Pancreas (tissue), 10 donors: ENCODE data around the gene AKR1E2. TPM values are rescaled to one million over a fixed set of nuclear protein-coding genes. Genes with fewer than 3 reads are reported as not detected.
"Not testable (repeated sequence)": the region's sequence is repeated elsewhere in the genome, so short reads cannot be mapped to it uniquely, and the experiment has no call there.

ENCODE experiments used
- ATAC-seq, 4 donors: fragments of 200-7000 bp; cut with Tn5 transposase; one replicate each; pipeline versions ENCODE4 v1.8.0 to v1.9.1; 2020; ENCODE audit warnings: mild to moderate bottlenecking in 4 of 4, moderate library complexity in 4 of 4
- DNase-seq, 6 donors: peaks; one replicate each; pipeline ENCODE4 v3.0.0-alpha.2; 2020
- FAIRE-seq: peaks from 2 replicates; lab custom pipeline; 2012; peaks lifted over from hg19 to GRCh38; lab: Jason Lieb, UNC
- H3K27ac ChIP-seq, 4 donors: fragments of 200-600 bp; sonication (generic); 1 replicate in 3 of 4; 2 replicates in 1 of 4; pipeline versions ENCODE4 v1.5.0 to v1.8.0; 2020
- H3K27me3 ChIP-seq, 4 donors: fragments of 200-600 bp; one replicate each; pipeline ENCODE4 v1.8.0; 2021
- H3K36me3 ChIP-seq, 3 donors: fragments of 200-600 bp; sonication (generic) in 1 of 3; one replicate each; pipeline versions ENCODE4 v1.5.0 to v1.8.0; 2020 to 2021
- H3K4me1 ChIP-seq, 3 donors: fragments of 200-600 bp; one replicate each; pipeline ENCODE4 v1.8.0; 2021
- H3K4me3 ChIP-seq, 4 donors: fragments of 200-600 bp; sonication (generic) in 2 of 4; one replicate each; pipeline versions ENCODE4 v1.5.0 to v1.8.0; 2020 to 2021
- H3K9me3 ChIP-seq, 4 donors: fragments of 200-600 bp; one replicate each; pipeline ENCODE4 v1.8.0; 2021
- WGBS, 2 donors: extraction: QIAGEN DNeasy Blood & Tissue Kit; methylation state at CpG; one replicate each; pipeline ENCODE4 v1.1.7; 2013; 5-methylcytosine and 5-hydroxymethylcytosine counted together
- intact Hi-C, 3 donors: fragments of 100-400 bp; cut with DNase I; formaldehyde crosslinking; loops; one replicate each; pipeline versions ENCODE4 v1.11.1 to v1.14.2; 2022
- polyA plus RNA-seq, 2 donors: library from polyadenylated mRNA; stranded (reverse); fragments of 200-250 nt; gene quantifications; one replicate each; pipeline ENCODE4 v1.2.3, GENCODE V29; 2013
- total RNA-seq, 6 donors: library from RNA; stranded (reverse); fragmentation: NEBNext Ultra II Directional in 4 of 6; extraction: Animal tissue kit (Norgen Biotek cat#: 25700) in 4 of 6; gene quantifications; one replicate each; pipeline versions ENCODE4 v1.2.1 to v1.2.4, GENCODE V29; 2021 to 2023
- TF ChIP-seq, protein P1 (sequence below), 4 donors: fragments of 200-600 bp; sonication (generic) in 3 of 4; IDR thresholded peaks; one replicate each; pipeline versions ENCODE4 v1.5.0 to v1.8.0; 2021; ENCODE audit warnings: antibody characterized with exemption in 4 of 4
- donor health status: healthy with polysubstance abuse.
- donor health status: DM: no; HTN: no; CAD: no; lungs with moderate emphysema.
- donor health status: DM: no; HTN: no; CAD: no.
- donor health status: control.
- donor health status: control.
- donor health status: Bipolar disorder and iron deficiency.
- donor health status: DM: yes; HTN: yes; CAD: no.
- donor health status: DM: no; HTN: no; CAD: no.
- donor health status: DM: no; HTN: no; CAD: no.
- donor health status: DM: yes; HTN: yes; CAD: no.

The AKR1E2 gene
- total and polyA plus RNA-seq, 8 donors, result 0.85 to 10.2 (median 2.4) TPM

GRCh38 chr10:4813023-4813422, 13.0 kb upstream of the AKR1E2 start:
- FAIRE-seq (no peak), DNase-seq (no peak), ATAC-seq (no peak)
- Histone ChIP-seq H3K4me3 (no peak overlapping the region), H3K27ac (no peak overlapping the region), H3K9me3 (no peaks in the 10 kb centered on the region), H3K36me3 (no peaks in the 10 kb centered on the region), H3K27me3 (no peaks in the 10 kb centered on the region), H3K4me1 (peaks cover 0 to 3% (median 0%) of the 10 kb centered on the region in 3 donors)
- intact Hi-C loops, result no loop called here
- TF ChIP-seq, protein P1, sequence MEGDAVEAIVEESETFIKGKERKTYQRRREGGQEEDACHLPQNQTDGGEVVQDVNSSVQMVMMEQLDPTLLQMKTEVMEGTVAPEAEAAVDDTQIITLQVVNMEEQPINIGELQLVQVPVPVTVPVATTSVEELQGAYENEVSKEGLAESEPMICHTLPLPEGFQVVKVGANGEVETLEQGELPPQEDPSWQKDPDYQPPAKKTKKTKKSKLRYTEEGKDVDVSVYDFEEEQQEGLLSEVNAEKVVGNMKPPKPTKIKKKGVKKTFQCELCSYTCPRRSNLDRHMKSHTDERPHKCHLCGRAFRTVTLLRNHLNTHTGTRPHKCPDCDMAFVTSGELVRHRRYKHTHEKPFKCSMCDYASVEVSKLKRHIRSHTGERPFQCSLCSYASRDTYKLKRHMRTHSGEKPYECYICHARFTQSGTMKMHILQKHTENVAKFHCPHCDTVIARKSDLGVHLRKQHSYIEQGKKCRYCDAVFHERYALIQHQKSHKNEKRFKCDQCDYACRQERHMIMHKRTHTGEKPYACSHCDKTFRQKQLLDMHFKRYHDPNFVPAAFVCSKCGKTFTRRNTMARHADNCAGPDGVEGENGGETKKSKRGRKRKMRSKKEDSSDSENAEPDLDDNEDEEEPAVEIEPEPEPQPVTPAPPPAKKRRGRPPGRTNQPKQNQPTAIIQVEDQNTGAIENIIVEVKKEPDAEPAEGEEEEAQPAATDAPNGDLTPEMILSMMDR (IDR thresholded peaks at IDR 0.05), result no peak
- 59 to 70% methylated on average over 6 of the region's 6 CpGs for WGBS, 2 donors

GRCh38 chr10:4813496-4813895, 12.5 kb upstream of the AKR1E2 start:
- Histone ChIP-seq H3K9me3 (no peaks in the 10 kb centered on the region), H3K36me3 (no peaks in the 10 kb centered on the region), H3K27me3 (no peaks in the 10 kb centered on the region), H3K4me1 (peaks cover 0 to 3% (median 0%) of the 10 kb centered on the region in 3 donors), H3K4me3 (no peak overlapping the region), H3K27ac (no peak overlapping the region)
- no peak for DNase-seq
- TF ChIP-seq, protein P1 (IDR thresholded peaks at IDR 0.05), result no peak
- intact Hi-C loops, result no loop called here
- WGBS, 2 donors, result 53 to 60% methylated on average over 5 of the region's 5 CpGs
- FAIRE-seq, result no peak
- ATAC-seq, result no peak

GRCh38 chr10:4815646-4816180, 10.3 kb upstream of the AKR1E2 start:
- intact Hi-C loops, H3K4me3 ChIP-seq, H3K9me3 ChIP-seq, ATAC-seq, H3K36me3 ChIP-seq, H3K4me1 ChIP-seq, H3K27ac ChIP-seq, DNase-seq, H3K27me3 ChIP-seq: not testable (repeated sequence)
- TF ChIP-seq, protein P1 (IDR thresholded peaks at IDR 0.05), result peak in 3 of 4 donors; percentile 55 to 74 (median 55)
- peak; percentile 23 for FAIRE-seq
- WGBS, 2 donors, result 1 to 31% methylated on average over 2 of the region's 11 CpGs

- no peak overlapping the region for H3K27ac ChIP-seq
- no peak overlapping the region for H3K4me3 ChIP-seq
- ATAC-seq (no peak), DNase-seq (no peak), FAIRE-seq (no peak)
- H3K4me1 ChIP-seq, result peaks cover 0 to 3% (median 0%) of the 10 kb centered on the region in 3 donors
- TF ChIP-seq, protein P1 (IDR thresholded peaks at IDR 0.05), result no peak
- intact Hi-C loops, result no loop called here
- no peaks in the 10 kb centered on the region for H3K27me3 ChIP-seq
- 74 to 77% methylated on average over 4 of the region's 4 CpGs for WGBS, 2 donors
- H3K36me3 ChIP-seq, result no peaks in the 10 kb centered on the region
- no peaks in the 10 kb centered on the region for H3K9me3 ChIP-seq
These were observed 9.0 kb upstream of the AKR1E2 start for GRCh38 chr10:4816966-4817365.

GRCh38 chr10:4819067-4819466, 6.9 kb upstream of the AKR1E2 start:
- no peak for DNase-seq
- Histone ChIP-seq H3K4me1 (peaks cover 0 to 3% (median 0%) of the 10 kb centered on the region in 3 donors), H3K27ac (no peak overlapping the region), H3K36me3 (no peaks in the 10 kb centered on the region), H3K9me3 (no peaks in the 10 kb centered on the region), H3K4me3 (no peak overlapping the region), H3K27me3 (no peaks in the 10 kb centered on the region)
- TF ChIP-seq, protein P1 (IDR thresholded peaks at IDR 0.05), result no peak
- no peak for ATAC-seq
- intact Hi-C loops, result no loop called here
- FAIRE-seq, result no peak
- 55 to 56% methylated on average over 2 of the region's 2 CpGs for WGBS, 2 donors
